ENCODE results near the gene TK2.
"Not testable (repeated sequence)": the region's sequence is repeated elsewhere in the genome, so short reads cannot be mapped to it uniquely, and the experiment has no call there.

TK2 gene

DNA sequence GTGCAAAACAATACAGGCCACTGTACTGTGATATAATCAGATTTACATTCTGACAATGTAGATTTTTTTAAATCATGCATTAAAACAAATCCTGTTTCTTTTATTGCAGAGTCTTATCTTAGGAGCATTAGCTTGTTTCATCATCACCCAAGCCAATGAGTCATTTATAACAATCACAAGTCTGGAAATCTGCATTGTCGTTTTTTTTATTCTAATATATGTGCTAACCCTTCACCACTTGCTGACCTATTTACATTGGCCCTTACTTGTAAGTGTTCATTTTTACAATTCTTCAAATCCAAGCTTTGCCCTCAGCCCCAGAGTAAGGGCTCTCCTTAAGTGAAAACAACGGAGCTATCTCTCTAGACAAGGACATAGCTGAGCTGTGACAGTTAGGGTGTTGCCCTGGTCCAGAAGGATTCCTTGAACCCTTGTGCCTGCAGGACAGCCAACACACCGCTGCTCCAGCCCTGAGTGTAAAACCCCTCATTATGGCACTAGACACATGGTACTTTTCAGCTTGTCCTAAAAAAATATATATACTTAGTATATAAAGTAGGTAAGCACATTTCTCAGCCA lies 20.0 kb upstream of the TK2 start:
- no peak for DNase-seq

DNA sequence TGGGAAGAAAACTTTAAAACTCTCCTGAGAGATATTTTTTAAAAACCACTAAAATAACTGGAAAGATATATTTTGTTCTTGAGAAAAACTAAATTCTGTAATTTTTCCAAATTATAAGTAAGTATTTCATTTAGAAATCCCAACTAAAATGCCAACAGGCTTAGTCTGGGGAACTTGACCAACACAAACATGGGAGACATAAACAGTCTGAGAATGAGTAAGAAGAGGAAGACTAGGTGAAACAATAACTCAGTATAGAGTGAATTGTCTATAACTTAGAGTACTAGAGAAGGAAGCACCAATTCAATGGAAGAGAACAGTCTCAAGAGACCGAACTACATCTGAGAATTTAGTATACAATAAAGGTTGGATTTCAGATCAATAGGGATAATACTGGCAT lies 19.2 kb upstream of the TK2 start:
- no peak for DNase-seq

DNA sequence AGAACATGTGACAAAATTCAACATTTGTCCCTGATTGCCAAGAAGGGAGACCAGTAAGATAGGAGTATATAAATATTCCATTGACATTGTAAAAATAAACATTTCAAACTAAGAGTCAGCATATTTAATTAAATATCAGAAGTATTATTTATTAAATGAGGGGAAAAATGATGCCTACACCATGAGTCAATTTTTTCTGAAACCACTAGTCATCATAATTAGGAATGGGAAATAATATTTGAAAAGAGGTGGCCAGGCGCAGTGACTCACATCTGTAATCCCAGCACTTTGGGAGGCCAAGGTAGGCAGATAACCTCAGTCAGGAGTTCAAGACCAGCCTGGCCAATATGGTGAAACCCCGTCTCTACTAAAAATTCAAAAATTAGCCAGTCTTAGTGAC lies 18.4 kb upstream of the TK2 start:
- no peak for DNase-seq

DNA sequence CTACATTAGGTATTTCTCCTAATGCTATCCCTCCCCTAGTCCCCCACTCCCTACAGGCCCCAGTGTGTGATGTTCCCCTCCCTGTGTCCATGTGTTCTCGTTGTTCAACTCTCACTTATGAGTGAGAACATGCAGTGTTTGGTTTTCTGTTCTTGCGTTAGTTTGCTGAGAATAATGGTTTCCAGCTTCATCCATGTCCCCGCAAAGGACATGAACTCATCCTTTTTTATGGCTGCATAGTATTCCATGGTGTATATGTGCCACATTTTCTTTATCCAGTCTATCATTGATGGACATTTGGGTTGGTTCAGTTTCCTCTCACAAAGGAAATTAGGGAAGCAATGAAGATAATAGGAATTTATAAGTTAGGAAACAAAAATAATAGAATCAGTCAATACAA lies 17.3 kb upstream of the TK2 start:
- not testable (repeated sequence) for DNase-seq

DNA sequence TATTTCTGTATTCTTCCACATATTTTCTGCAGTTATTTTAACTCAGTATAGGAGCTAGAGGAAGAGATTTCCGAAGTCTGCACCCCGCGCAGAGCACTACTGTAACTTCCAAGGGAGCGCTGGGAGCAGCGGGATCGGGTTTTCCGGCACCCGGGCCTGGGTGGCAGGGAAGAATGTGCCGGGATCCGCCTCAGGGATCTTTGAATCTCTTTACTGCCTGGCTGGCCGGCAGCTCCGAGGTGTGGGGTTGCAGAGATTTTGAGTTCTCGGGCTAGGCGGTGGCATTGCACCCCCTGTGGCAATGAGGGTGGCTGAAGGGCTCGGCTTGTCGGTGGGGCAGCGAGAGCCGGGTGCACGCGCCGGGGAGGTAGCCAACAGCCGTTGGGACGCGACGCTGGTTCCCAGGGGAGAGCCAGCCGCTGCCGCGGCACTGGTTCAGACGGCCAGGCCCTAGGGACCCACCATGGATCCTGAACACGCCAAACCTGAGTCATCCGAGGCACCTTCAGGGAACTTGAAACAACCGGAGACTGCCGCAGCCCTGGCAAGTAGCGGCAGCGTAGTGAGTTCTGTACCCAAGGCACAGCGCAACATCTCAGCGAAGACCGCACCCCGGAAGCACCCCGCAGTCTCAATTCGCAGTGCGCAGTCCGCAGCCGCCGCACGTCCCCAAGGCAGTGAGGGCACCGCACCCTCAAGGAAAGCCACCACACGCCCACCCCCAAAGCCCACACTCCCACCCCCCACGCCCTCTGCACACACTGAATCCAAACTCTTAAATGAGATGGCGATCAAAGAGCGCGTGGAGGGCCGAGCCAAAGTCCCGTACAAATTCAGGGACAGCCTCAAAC lies 16.4 kb upstream of the TK2 start, which contains the start of gene CMTM1:
Gene CMTM1 (plus strand): TSS at position 389 of the 851 bp plus-strand sequence. CDS start 75 bp downstream, at position 464.
- no peak for DNase-seq

DNA sequence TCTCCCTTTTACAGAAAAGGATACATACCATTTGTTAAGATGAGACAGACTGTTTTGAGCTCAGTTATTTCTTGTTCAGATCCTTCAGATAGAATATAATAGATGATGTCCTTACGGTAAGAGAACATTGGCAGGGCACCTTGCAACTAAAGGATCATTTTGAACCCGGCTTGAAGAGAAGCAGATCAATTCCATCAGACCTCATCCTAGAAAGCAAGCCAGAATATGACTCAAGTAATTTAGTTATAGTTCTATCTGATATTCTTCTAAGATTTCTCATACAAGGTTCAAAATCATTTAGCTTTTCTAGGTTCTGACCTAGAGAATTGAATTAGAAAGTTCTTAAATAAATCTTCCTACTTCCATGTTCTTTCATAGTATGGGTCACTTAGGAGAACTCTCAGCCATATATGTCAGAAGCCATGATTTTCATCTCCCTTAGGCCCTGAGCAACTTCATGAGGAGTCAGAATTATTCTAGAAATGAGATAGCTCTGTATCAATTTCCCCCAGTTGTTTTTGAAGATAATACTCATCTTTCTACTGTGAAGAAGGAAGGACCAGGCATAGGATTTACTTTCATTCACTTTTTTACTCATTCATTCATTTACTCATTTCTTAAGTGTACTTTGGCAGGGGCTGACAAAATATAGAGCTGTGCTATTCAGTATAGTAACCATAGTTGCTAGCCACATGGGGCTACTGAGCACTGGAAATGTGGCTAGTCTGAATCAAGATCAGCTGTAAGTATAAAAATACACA lies 13.8 kb upstream of the TK2 start:
- DNase-seq = no peak

DNA sequence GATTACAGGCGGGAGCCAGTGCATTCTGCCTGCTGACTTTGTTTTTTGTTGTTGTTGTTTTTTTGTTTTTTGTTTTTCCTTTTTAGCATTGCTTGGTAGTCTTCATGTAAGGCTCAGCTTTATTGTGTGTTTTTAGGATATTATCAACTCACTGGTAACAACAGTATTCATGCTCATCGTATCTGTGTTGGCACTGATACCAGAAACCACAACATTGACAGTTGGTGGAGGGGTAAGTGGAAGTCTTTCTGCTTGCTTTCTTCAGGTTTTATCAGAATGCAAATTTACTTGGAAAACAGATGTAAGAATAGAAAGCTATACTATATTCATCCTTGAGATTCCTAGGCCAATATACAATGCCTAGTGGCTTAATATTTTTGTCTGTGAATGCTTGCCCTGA lies 13.1 kb upstream of the TK2 start:
- DNase-seq = no peak

DNA sequence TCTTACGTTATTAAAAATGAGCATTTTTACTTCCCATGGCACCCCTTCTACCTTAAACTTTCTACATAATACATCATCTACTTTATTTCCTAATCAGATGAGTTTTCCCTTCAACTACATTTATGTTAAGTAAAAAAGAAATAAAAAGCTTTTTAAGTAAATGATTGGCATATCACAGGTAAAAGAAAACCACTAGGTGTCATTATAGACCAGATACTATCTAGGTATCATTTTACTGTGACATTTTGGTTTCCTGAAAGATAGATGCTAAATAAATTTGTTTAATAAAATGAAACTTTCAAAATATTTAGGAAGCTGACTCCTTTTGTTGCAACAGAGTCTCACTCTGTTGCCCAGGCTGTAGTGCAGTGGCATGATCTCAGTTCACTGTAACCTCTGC lies 12.5 kb upstream of the TK2 start:
- DNase-seq = no peak

DNA sequence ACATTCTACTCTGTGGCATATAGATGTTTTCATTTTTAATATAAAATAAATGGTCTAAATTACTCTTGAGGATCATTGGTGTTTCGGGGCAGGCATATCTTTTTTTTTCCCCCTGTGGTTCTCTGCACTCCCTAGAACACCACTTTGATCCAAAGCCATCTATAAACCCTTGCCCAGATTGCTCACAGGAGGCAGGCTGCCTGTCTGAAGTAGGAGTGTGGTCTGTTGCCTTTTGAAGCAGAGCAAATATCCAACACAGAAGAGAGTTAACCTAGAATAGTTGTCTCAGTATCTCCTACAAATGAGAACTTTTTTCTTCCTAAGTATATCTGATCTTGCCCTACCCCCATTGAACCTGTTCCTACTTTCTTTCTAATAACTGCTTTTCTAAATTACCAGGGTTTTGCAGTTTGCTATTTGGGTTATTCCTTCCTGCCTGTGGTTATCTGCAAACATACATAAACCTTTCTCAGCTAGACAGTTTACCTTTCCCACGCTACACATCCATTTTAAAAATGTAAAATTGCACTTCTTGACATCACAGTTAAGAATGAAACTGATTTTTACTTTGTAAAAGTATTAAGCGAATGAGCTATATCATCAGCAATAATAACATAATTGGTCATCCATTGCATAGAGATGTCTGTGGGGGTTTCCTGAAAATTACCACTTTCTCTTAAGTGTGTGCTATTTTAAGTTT lies 11.6 kb upstream of the TK2 start:
- no peak for DNase-seq

DNA sequence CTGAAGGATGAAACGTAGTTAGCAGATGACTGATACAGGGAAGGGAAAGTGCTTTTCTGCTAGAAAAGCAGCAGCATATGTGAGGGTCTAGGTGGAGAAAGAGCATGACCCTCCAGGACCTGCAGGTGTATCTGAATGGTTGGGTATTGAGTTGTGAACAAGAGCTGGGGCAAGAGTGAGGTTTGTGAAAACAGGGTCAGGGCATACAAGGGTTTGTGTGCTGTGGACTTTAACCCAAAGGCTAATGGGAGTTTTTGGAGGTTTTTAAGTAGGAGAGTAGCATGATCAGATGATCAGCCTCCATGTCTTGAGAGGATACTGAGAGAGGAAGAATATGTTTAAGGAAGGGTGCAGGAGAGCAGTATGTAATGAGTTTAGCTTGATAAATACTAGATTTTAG lies 10.2 kb upstream of the TK2 start:
- DNase-seq = no peak

DNA sequence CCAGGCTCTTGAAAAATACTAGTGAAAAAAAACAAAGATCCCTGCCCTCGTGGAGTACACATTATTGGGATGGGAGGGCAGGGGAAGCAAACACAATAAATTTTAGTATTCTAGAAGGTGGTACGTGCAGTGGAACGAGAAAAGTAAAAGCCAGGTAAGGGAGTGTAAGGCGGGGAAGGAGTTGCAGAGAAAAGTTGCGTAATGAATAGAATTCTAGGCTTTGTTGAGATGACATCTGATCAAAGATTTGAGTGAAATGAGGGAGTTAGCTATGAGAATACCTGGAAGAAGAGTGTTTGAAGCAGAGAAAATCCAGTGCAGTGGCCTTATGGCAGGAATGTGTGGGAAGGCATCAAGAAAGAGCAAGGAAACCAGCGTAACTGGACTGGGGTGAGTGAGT lies 4.6 kb upstream of the TK2 start:
- no peak for DNase-seq

DNA sequence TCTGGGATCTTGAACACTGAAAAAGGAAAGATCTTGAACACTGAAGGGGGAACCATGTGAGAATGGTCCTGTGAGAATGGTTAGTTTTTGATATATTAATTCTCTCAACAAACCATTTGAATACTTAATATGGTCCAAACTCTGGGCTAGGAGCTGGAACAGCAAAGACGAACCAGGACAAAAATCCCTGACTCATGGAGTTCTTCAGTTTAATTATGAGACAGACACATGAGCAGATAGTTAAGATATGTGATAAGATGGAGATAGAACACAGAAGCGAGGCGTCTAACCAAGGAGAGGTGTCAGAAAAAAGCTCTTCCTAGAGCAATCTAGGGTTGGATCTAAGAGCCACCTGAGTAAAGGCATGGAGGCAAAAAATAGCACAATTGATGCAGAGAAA lies 4.1 kb upstream of the TK2 start:
- DNase-seq = no peak

DNA sequence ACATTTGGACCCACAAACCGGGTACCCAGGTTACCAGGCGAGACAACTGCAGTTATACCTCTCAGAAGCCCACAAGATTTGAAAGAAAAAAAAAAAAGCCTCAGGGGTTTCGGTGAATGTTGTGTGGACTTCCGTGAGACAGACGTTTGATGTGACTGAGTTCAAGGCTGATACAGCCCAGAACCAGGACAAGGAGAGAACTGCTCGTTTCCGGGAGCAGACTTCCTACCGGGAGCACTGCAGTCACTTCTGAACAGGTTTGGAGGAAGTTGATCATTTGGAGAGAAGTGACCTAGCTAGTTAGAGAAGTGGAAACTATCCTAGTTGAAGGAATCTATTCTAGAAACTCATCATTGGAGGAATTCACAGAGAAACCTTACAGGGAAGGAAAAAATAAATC lies 3.3 kb upstream of the TK2 start:
- no peak for DNase-seq

DNA sequence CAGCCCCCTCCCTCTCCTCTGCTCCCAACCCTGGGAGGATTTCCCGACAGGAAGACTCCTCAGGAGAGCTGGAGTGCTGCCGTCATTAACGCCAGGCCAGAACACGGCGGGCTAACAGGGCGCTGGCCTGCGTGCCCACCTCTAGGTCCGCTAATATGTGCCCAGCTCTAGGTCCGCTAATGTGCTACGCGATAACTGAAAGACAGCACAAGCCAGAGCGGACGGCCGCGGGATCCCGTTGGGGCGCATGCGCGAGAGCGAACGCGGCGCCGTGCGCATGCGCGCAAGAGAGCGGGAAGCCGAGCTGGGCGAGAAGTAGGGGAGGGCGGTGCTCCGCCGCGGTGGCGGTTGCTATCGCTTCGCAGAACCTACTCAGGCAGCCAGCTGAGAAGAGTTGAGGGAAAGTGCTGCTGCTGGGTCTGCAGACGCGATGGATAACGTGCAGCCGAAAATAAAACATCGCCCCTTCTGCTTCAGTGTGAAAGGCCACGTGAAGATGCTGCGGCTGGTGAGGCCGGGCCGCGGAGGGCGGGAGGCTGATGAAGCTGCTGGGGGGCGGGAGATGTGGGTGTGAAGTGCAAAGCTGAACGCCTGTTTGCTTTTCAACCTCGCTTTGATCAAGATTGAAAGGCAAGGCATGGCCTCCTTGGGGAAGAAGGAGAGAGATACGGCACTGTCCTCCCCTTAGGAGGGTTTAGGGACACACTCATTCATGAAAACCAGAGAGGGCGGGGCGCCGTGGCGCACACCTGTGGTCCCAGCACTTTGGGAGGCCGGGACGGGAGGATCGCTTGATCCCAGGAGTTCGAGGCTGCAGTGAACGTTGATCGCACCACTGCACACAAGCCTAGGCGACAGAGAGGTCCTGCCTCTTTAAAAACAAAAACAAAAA lies 2.6 kb upstream of the TK2 start, which contains the start of gene CKLF:
Gene CKLF (plus strand): TSS at position 291 of the 892 bp plus-strand sequence. CDS start 140 bp downstream, at position 431.
- DNase-seq = peak; percentile 84

DNA sequence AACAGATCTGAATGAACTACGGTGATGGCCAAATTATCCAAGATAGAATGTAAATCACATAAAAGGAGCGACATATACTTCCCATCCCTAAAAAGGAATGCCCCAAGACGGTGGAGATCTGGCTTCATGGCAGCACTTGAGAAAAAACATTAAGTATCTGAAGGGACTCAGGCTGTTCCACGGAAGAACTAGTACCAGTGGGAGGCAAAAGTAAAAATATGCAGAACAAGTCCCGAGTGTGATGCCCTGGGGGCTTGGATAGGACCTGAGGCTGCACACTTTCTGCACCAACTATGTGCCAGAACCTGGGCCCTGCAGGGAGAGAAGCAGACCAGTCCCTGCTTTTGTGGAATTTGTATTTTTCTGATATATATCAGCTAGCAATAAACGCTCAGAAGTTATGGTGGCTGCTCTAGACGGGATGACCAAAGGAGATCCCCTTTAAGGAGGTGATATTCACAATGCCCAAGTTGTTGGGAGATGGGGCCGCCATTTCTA lies 1.9 kb upstream of the TK2 start:
- peak; percentile 44 for DNase-seq

DNA sequence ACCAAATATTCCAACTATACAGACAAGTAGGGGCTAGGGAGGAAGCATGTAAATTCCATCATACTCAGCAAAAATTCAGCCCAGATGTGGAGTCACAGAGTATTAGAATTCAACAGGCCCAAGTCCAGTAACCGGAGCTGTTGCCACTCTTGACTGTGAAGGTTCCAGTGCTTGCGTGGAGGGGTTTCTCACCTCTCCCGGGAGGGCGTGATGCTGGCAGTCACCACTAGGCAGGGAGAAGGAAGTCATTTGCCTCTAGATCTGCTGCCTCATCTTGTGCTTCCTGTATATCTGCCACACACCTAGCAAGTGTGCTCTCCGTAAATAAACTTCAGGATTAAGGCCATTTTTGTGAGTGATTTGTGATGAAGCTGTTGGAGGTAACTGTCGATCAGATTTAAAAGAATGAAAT lies 1.4 kb upstream of the TK2 start:
- DNase-seq = peak; percentile 67

DNA sequence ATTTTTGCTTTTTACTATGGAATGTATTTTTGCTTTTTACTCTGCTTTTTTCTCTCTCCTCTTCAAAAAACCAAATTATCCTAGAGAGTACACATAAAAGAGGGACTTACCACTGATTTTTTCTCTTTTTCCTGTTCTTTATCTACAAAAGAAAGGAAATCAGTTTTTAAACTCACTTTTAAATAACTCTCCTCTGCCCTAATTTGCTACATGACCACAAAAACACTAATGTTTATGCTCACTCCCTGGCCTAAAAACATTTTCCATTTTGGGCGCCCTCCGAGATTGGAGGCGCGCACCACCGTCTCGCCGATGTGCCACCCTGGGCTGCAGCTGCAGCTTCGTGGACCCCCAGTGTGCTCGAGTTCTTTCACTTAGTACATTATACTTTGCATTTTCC lies 1.1 kb downstream of the TK2 start:
- DNase-seq = no peak

DNA sequence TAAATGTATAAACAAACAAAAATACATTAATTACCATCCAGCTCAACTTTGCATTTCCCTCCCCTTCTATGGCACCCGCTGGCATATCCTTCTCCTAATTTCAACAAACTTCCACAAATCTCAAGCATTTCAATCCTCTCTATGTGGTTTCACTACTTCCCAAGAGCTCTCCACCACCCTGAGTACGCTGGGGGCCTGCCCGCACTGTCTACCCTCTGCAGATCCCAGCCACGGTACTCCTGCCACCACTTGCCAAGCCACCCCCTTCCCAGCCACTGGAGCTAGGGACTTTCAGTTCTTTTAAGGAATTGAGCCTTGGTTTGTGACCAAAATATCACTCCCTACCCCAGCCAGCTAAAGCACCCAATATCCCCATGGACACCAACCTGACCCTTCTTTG lies 1.9 kb downstream of the TK2 start:
- no peak for DNase-seq

DNA sequence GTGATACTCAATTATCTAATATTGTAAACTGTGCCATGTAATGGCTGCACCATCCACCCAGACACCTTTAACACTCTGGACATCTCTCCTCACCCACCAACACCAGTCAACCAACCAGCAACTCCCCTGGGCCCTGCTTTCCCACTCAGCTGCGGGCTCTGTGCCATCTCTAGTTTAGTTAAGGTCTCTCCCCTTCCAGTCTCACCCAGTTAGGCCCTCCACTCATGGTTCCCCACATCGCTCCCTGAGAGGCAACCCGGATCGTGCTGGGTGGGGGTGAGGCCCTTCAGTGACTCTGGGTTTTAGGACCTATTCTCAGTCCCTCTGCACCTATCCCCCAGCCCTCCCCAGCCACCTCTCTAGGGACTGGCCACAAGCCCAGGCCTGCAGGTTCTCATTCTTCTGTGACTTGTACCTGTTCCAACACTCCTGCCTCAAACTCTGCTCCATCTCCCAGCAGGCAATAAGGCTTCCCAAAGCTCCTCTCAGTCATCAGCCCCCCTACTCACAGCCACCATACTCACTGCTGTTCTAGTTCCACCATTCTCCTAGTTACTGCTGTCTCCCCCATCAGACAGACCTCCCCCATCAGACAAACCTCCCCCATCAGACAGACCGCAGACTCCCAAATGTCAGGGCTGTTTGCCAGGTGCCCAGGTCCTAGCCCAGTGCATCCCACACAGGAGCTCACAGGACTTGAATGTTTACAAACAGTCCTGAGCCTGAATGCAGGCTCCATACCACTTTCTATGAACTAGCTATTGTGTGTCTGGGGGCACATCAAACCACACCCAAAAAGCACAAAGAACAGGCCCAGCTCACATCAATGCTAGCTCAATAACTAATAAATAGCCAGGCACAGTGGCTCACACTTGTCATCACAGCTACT lies 2.6 kb downstream of the TK2 start:
- peak; percentile 16 for DNase-seq

DNA sequence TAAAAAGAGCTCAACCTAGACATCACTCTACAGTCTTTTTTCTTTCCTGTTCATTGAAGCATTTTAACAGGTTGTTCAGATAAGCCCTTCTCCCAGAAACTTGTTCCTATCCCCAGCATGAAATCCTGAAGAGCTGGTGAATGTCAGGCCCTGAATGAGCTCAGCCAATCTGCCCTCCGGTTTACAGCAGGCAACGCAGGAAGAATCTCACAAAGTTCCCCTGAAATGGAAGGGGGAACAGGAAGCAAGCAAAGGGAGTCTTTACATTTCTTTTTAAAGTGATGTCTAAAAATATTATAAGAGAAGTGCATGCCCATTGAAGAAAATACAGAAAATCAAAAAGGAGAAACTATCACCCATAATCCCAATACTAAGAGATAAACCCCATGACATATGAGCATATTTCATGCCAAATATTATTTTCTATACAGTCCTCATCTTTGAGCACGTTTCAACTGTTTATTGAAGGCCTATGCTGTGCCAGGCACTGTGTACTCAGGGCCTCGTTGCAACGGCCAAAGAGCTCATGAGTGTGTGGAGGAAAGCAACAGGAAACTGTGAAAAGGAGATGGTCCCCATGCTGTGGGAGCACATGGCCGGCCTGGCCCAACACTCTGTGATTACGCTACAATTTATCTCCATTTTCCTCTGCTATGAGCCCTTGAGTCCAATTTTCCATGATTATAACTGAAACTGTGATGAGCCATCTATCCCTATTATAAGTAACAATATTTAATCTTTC lies 5.7 kb downstream of the TK2 start:
- DNase-seq = no peak
